GM12872 (cell line): ENCODE data around the gene NEURL2.

Experiments
- CTCF ChIP-seq: IDR thresholded peaks from 3 replicates; pipeline ENCODE4 v1.5.1; 2011; ENCODE audit warnings: low read depth, mild to moderate bottlenecking, low read length, moderate library complexity; ENCODE audit not compliant: insufficient read depth

NEURL2 gene

GRCh38 chr20:45898285-45898684, 7.3 kb upstream of the NEURL2 start:
- TF ChIP-seq CTCF: no peak

DNA sequence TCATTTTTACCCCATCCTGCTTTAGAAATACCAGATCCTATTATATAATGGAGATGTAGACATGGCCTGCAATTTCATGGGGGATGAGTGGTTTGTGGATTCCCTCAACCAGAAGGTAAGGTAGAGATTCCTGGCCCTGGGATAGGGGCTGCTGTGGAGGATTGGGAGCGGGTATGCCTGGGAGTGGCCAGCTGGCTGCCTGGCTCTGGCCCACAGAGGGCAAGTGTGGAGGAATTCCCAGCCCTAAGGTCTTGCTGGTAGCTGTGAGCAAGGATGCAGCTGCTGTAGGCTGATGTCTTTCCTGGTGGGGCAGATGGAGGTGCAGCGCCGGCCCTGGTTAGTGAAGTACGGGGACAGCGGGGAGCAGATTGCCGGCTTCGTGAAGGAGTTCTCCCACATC, 6.7 kb upstream of the NEURL2 start:
- no peak for TF ChIP-seq CTCF

GRCh38 chr20:45897289-45897688, 6.3 kb upstream of the NEURL2 start:
- TF ChIP-seq CTCF: no peak

- TF ChIP-seq CTCF: no peak
Measured at GRCh38 chr20:45896641-45897161, 5.7 kb upstream of the NEURL2 start.

- TF ChIP-seq CTCF: no peak
Measured at GRCh38 chr20:45894797-45895196, 3.8 kb upstream of the NEURL2 start.

DNA sequence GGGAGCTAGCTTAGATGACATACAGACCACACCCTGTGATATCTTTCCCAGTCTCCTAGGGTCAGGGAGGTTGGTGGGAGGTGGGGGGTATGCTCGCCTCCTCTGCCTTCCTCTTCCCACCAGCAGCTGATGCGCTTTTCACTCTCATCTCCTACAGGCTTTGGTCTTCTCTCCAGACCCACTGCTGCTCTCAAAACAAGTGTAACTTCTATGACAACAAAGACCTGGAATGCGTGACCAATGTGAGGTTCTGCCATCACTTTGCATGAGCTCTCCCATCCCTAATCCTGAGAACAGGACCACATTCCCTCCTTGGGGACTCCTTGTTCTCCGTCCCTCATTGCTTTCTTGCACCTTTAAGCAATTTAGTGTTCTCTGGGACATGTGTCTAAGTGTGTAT, 2.8 kb upstream of the NEURL2 start:
- no peak for TF ChIP-seq CTCF

DNA sequence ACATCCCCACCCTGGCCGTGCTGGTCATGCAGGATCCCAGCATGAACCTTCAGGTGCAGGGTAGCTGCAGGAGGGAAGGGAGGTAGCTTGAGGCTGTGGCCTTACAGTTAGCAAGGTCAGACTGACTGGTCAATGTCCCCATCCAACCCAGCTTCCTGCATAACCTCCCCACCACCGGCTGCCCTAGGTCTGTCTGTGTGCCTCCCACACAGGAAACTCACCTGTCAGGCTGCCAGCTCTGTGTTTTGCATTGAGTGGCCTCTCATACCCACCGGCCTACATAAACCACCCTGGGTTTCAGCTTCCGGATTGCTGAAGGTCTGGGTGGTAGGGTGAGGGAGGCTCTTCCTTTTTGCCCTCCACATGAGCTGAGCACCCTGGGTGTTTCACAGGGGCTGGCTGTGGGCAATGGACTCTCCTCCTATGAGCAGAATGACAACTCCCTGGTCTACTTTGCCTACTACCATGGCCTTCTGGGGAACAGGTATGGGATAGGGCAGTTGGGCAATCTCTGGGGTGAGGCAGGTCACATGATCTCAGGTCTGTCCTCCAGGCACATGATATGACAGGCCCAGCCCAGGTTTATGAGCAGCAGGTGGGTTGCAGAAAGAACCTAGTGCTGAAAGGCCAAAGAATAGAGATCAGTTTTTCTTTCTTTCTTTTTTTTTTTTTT, 2.0 kb upstream of the NEURL2 start:
- TF ChIP-seq CTCF: no peak
